Duodenal mucosa (tissue), 2 donors: ENCODE data around the gene CCHCR1.

Experiments used
- H3K27ac ChIP-seq: one replicate; pipeline ENCODE4 v1.7.0; 2013; ENCODE audit warnings: low read depth, low read length
- H3K27me3 ChIP-seq, 2 donors: one replicate each; pipeline ENCODE4 v1.7.0; 2013; ENCODE audit warnings: low read length in 2 of 2, control low read depth in 1 of 2; ENCODE audit not compliant: insufficient read depth in 2 of 2, control insufficient read depth in 1 of 2
- H3K36me3 ChIP-seq, 2 donors: one replicate each; pipeline ENCODE4 v1.7.0; 2013; ENCODE audit warnings: low read length in 2 of 2, control low read depth in 1 of 2; ENCODE audit not compliant: insufficient read depth in 2 of 2, control insufficient read depth in 1 of 2
- H3K4me1 ChIP-seq, 2 donors: one replicate each; pipeline ENCODE4 v1.7.0; 2013; ENCODE audit warnings: low read length in 2 of 2, control low read depth in 1 of 2; ENCODE audit not compliant: insufficient read depth in 2 of 2, control insufficient read depth in 1 of 2
- H3K4me3 ChIP-seq, 2 donors: one replicate each; pipeline ENCODE4 v1.7.0; 2013; ENCODE audit warnings: low read length in 2 of 2, low read depth in 1 of 2
- H3K9ac ChIP-seq, 2 donors: one replicate each; pipeline ENCODE4 v1.7.0; 2013; ENCODE audit warnings: low read length in 2 of 2, low read depth in 1 of 2
- H3K9me3 ChIP-seq, 2 donors: one replicate each; pipeline ENCODE4 v1.7.0; 2013; ENCODE audit warnings: low read length in 2 of 2, control low read depth in 1 of 2; ENCODE audit not compliant: control insufficient read depth in 1 of 2

Gene CCHCR1

GRCh38 chr6:31163922-31164321 is 6.3 kb upstream of the CCHCR1 start:
- Histone ChIP-seq H3K36me3 (peaks cover 7 to 17% of the 10 kb centered on the region in 2 donors), H3K4me1 (peaks cover 8 to 9% of the 10 kb centered on the region in 2 donors), H3K27ac (no peak overlapping the region), H3K9ac (no peak overlapping the region), H3K27me3 (no peaks in the 10 kb centered on the region), H3K4me3 (no peak overlapping the region), H3K9me3 (no peaks in the 10 kb centered on the region)

- Histone ChIP-seq H3K27ac (no peak overlapping the region), H3K9ac (no peak overlapping the region), H3K4me1 (peaks cover 9 to 11% of the 10 kb centered on the region in 2 donors), H3K27me3 (no peaks in the 10 kb centered on the region), H3K9me3 (no peaks in the 10 kb centered on the region), H3K4me3 (no peak overlapping the region), H3K36me3 (peaks cover 4 to 17% of the 10 kb centered on the region in 2 donors)
Measured at GRCh38 chr6:31162463-31163165, 5.0 kb upstream of the CCHCR1 start.

GRCh38 chr6:31161216-31162126 is 3.9 kb upstream of the CCHCR1 start:
- H3K4me3 ChIP-seq, result no peak overlapping the region
- no peak overlapping the region for H3K27ac ChIP-seq
- peaks cover 16 to 17% of the 10 kb centered on the region in 2 donors for H3K4me1 ChIP-seq
- H3K9ac ChIP-seq, result no peak overlapping the region
- peaks cover 4 to 17% of the 10 kb centered on the region in 2 donors for H3K36me3 ChIP-seq
- H3K9me3 ChIP-seq, result no peaks in the 10 kb centered on the region
- no peaks in the 10 kb centered on the region for H3K27me3 ChIP-seq

GRCh38 chr6:31158863-31159855 is 1.6 kb upstream of the CCHCR1 start:
- Histone ChIP-seq H3K36me3 (peaks cover 0 to 18% of the 10 kb centered on the region in 2 donors), H3K9me3 (no peaks in the 10 kb centered on the region), H3K4me3 (peak overlapping the region; percentile 82 to 95), H3K9ac (peak overlapping the region; percentile 41 to 74), H3K4me1 (peaks cover 16 to 20% of the 10 kb centered on the region in 2 donors), H3K27me3 (no peaks in the 10 kb centered on the region), H3K27ac (no peak overlapping the region)

GRCh38 chr6:31158140-31158862 is 699 bp upstream of the CCHCR1 start, which contains the start of gene TCF19:
Gene TCF19, plus strand, starts transcription at chr6:31158589. Its CDS starts 881 bp downstream, at chr6:31159470.
- Histone ChIP-seq H3K9me3 (no peaks in the 10 kb centered on the region), H3K27ac (no peak within 1 kb of the TSS), H3K4me3 (peak within 1 kb of the TSS; percentile 82 to 95), H3K4me1 (peaks cover 16 to 20% of the 10 kb centered on the region in 2 donors), H3K9ac (peak within 1 kb of the TSS; percentile 72 to 90), H3K36me3 (peaks cover 0 to 21% of the 10 kb centered on the region in 2 donors), H3K27me3 (no peaks in the 10 kb centered on the region)

- Histone ChIP-seq H3K9me3 (no peaks in the 10 kb centered on the region), H3K27ac (no peak overlapping the region), H3K9ac (no peak overlapping the region), H3K27me3 (no peaks in the 10 kb centered on the region), H3K4me1 (peaks cover 16 to 20% of the 10 kb centered on the region in 2 donors), H3K4me3 (no peak overlapping the region), H3K36me3 (peaks cover 0 to 8% of the 10 kb centered on the region in 2 donors)
Measured at GRCh38 chr6:31156641-31157040, 961 bp downstream of the CCHCR1 start.

- Histone ChIP-seq H3K27ac (no peak overlapping the region), H3K27me3 (no peaks in the 10 kb centered on the region), H3K4me1 (peaks cover 12 to 16% of the 10 kb centered on the region in 2 donors), H3K9me3 (no peaks in the 10 kb centered on the region), H3K9ac (no peak overlapping the region), H3K36me3 (peaks cover 5 to 17% of the 10 kb centered on the region in 2 donors), H3K4me3 (no peak overlapping the region)
Measured at GRCh38 chr6:31154436-31154835, 3.2 kb downstream of the CCHCR1 start.

GRCh38 chr6:31152781-31153180 is 4.8 kb downstream of the CCHCR1 start:
- H3K27me3 ChIP-seq, result no peaks in the 10 kb centered on the region
- no peak overlapping the region for H3K9ac ChIP-seq
- no peaks in the 10 kb centered on the region for H3K9me3 ChIP-seq
- H3K4me3 ChIP-seq, result no peak overlapping the region
- H3K27ac ChIP-seq, result no peak overlapping the region
- peaks cover 7 to 9% of the 10 kb centered on the region in 2 donors for H3K4me1 ChIP-seq
- peaks cover 5 to 17% of the 10 kb centered on the region in 2 donors for H3K36me3 ChIP-seq

- no peaks in the 10 kb centered on the region for H3K27me3 ChIP-seq
- no peak overlapping the region for H3K9ac ChIP-seq
- no peak overlapping the region for H3K4me3 ChIP-seq
- H3K4me1 ChIP-seq, result peaks cover 12 to 13% of the 10 kb centered on the region in 2 donors
- H3K9me3 ChIP-seq, result no peaks in the 10 kb centered on the region
- peaks cover 5 to 17% of the 10 kb centered on the region in 2 donors for H3K36me3 ChIP-seq
- no peak overlapping the region for H3K27ac ChIP-seq
Measured at GRCh38 chr6:31149827-31150447, 7.7 kb downstream of the CCHCR1 start.
